ENCODE results near the gene BSG.

Gene BSG

DNA sequence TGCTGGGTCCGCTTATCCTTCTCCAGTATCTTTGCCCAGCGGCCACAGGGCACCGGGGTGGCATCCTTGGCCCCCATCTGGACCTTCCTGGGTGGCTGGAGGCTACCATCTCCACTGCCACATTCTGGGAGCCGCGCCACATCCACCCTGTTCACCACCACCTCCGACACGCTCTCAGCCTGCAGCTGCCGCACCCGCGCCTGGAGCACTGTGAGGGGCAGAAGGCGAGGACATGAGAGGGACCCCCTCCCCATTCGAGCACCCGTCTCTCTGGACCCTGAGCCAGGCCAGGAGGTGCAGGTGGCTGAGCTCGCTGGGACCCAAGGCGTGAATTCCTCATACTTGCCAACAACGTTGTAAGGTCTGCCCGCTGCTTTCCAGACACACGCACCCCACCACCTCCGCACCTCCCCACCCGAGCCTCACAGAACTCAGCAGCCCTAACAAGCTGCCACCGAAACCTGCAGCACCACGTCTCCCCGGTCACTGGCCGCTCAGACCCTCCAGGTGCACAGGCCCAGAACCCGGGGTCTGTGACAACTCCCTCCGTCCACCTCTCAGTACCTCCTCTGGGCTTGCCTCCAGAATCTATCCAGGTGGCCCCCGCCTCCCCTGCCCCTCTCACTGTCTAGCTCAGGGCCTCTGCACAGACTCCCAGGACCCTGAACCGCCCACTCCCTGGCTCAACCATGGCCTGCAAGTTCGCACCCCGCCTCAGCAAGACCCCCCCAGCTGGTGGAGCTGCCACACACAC lies 57.7 kb downstream of the BSG start:
- H3K9me3 Mint-ChIP-seq: no peaks in the 10 kb centered on the region
- H3K36me3 Mint-ChIP-seq: peaks cover 28% of the 10 kb centered on the region
- H3K4me1 Mint-ChIP-seq: peaks cover 40% of the 10 kb centered on the region
- DNase-seq: no peak
- peak overlapping the region; percentile 52 for H3K27ac Mint-ChIP-seq
- CTCF ChIA-PET: no interaction called here
- peaks cover 9% of the 10 kb centered on the region for H3K27me3 Mint-ChIP-seq
- no peak overlapping the region for H3K4me3 Mint-ChIP-seq

DNA sequence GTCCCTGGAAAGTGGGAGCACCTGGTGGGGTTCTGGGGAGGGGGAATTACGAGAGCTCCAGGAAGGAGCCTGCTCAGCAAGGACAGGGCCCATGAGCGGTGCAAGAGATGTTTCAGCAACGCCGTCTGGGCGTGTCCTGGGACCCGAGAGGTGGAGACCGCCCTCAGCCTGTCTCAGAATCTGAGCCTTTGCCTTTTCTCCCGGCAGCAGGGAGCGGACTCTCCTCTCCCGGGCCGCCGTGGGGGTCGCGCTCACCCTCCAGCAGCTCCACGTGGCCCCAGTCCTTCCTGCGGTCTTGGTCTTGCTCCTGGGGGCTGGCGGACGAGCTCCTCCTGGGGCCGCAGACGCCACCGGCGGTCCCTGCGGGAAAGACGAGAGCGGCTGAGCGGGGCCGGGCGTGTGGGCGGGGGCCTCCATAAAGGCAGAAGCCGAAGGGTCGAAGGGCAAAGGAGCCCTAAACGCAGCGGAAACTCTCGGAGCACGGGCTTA lies 60.2 kb downstream of the BSG start:
- H3K27ac Mint-ChIP-seq: peak overlapping the region; percentile 92
- CTCF ChIA-PET: no interaction called here
- H3K4me3 Mint-ChIP-seq: peak overlapping the region; percentile 97
- H3K4me1 Mint-ChIP-seq: peaks cover 41% of the 10 kb centered on the region
- peak; percentile 63 for DNase-seq
- peaks cover 12% of the 10 kb centered on the region for H3K27me3 Mint-ChIP-seq
- no peaks in the 10 kb centered on the region for H3K9me3 Mint-ChIP-seq
- H3K36me3 Mint-ChIP-seq: peaks cover 24% of the 10 kb centered on the region

Measured in activated naive CD4-positive, alpha-beta T cell treated with anti-CD3 and anti-CD28 coated beads, Interleukin-2, amount 10 ng/mL, durations not matched to agents 7 days and 5 days (primary cell).